Endothelial cell of umbilical vein (primary cell): ENCODE data around the gene PPP3CA. TPM values are rescaled to one million over a fixed set of nuclear protein-coding genes. Genes with fewer than 3 reads are reported as not detected.

Source experiments
- BruUV-seq: library from RNA; stranded (reverse); fragments of 400-500 nt; replicated peaks from 2 replicates; lab custom pipeline; 2021; lab: Mats Ljungman, UMichigan
- CTCF ChIA-PET: fragments of 300-600, 350-600 bp; sonication (Branson Sonifier 250); formaldehyde crosslinking; loops from one replicate; lab custom pipeline; 2021; ENCODE audit warnings: antibody characterized with exemption, inconsistent platforms; lab: Charles Lee
- POLR2A ChIA-PET: fragments of 300-600, 350-600 bp; sonication (Branson Sonifier 250); formaldehyde crosslinking; loops from one replicate; lab custom pipeline; 2021; ENCODE audit warnings: antibody characterized with exemption, inconsistent platforms; lab: Charles Lee
- DNase-seq: peaks from one replicate; pipeline ENCODE4 v3.0.0-alpha.2; 2011; ENCODE audit warnings: low read depth, low spot score
- FAIRE-seq: peaks from 2 replicates; lab custom pipeline; 2011; peaks lifted over from hg19 to GRCh38; lab: Jason Lieb, UNC
- H2AFZ ChIP-seq: 2 replicates; pipeline ENCODE4 v1.6.0; 2012; ENCODE audit warnings: low read depth, low read length, control low read depth, inconsistent platforms
- H3K27ac ChIP-seq: 2 replicates; pipeline ENCODE4 v1.5.1; 2011; ENCODE audit warnings: low read depth, mild to moderate bottlenecking, control low read depth, low read length, moderate library complexity; ENCODE audit not compliant: insufficient read depth
- H3K27me3 ChIP-seq, 2 experiments: 2 replicates each; pipeline versions ENCODE4 v1.6.0 to v1.6.1; 2011; ENCODE audit warnings: low read length in 2 of 2, mixed read lengths in 1 of 2; ENCODE audit not compliant: control insufficient read depth in 2 of 2, insufficient read depth in 2 of 2
- H3K36me3 ChIP-seq, 2 experiments: 2 replicates in 1 of 2; 3 replicates in 1 of 2; pipeline ENCODE4 v1.5.1; 2011; ENCODE audit warnings: low read length in 2 of 2, mild to moderate bottlenecking in 1 of 2, moderate library complexity in 1 of 2; ENCODE audit not compliant: control insufficient read depth in 2 of 2, insufficient read depth in 2 of 2; ENCODE audit errors: extremely low read depth in 1 of 2
- H3K4me1 ChIP-seq: 3 replicates; pipeline ENCODE4 v1.5.1; 2011; ENCODE audit warnings: mild to moderate bottlenecking, low read length; ENCODE audit not compliant: control insufficient read depth, insufficient read depth; ENCODE audit errors: extremely low read depth
- H3K4me2 ChIP-seq: 2 replicates; pipeline ENCODE4 v1.6.1; 2011; ENCODE audit warnings: low read length, control low read depth, mixed read lengths; ENCODE audit not compliant: insufficient read depth
- H3K4me3 ChIP-seq, 3 experiments: fragments of 200-600 bp in 1 of 3; sonication (generic), shearing (Covaris generic) in 1 of 3; replicated peaks in 1 of 3; 2 replicates each; pipeline ENCODE4 v1.5.1; 2011 to 2016; ENCODE audit warnings: control low read depth in 3 of 3, low read length in 3 of 3, mild to moderate bottlenecking in 2 of 3, inconsistent platforms in 1 of 3, low read depth in 1 of 3, moderate library complexity in 1 of 3; ENCODE audit not compliant: insufficient read depth in 1 of 3
- H3K79me2 ChIP-seq: 2 replicates; pipeline ENCODE4 v1.6.0; 2012; ENCODE audit warnings: low read length, inconsistent platforms; ENCODE audit not compliant: control insufficient read depth, insufficient read depth
- H3K9ac ChIP-seq: replicated peaks from 2 replicates; pipeline ENCODE3; 2011; ENCODE audit warnings: low read length, control low read depth; ENCODE audit not compliant: insufficient read depth; ENCODE audit errors: extremely low read depth
- H3K9me1 ChIP-seq: replicated peaks from 3 replicates; pipeline ENCODE4 v1.6.0; 2011; ENCODE audit warnings: mild to moderate bottlenecking, low read length; ENCODE audit not compliant: control insufficient read depth, insufficient read depth; ENCODE audit errors: extremely low read depth
- H3K9me3 ChIP-seq: replicated peaks from 2 replicates; pipeline ENCODE4 v1.5.1; 2012; ENCODE audit warnings: low read length, inconsistent platforms; ENCODE audit not compliant: control insufficient read depth, insufficient read depth
- H4K20me1 ChIP-seq: replicated peaks from 2 replicates; pipeline ENCODE3; 2011; ENCODE audit warnings: mild to moderate bottlenecking, low read length; ENCODE audit not compliant: control insufficient read depth, insufficient read depth; ENCODE audit errors: extremely low read depth
- EZH2 ChIP-seq: IDR thresholded peaks from 2 replicates; pipeline ENCODE4 v1.6.1; 2012; ENCODE audit warnings: borderline replicate concordance, low read depth, mild to moderate bottlenecking, moderate library complexity, low read length, inconsistent platforms; ENCODE audit not compliant: severe bottlenecking
- FOS ChIP-seq: IDR thresholded peaks from 2 replicates; pipeline ENCODE4 v1.6.1; 2011; ENCODE audit warnings: mild to moderate bottlenecking, low read length, moderate library complexity, borderline replicate concordance; ENCODE audit not compliant: insufficient read depth
- GATA2 ChIP-seq: IDR thresholded peaks from 2 replicates; pipeline ENCODE4 v1.7.0; 2011; ENCODE audit warnings: low read depth, mild to moderate bottlenecking, moderate library complexity, mixed read lengths, low read length; ENCODE audit not compliant: insufficient read length, insufficient read depth
- JUN ChIP-seq: IDR thresholded peaks from 2 replicates; pipeline ENCODE4 v1.6.1; 2011; ENCODE audit warnings: borderline replicate concordance, low read depth; ENCODE audit not compliant: insufficient read length, insufficient read depth
- MYC ChIP-seq: IDR thresholded peaks from one replicate; pipeline ENCODE4 v1.6.1; 2011; ENCODE audit warnings: mild to moderate bottlenecking, low read depth, low read length
- POLR2A ChIP-seq: IDR thresholded peaks from 2 replicates; pipeline ENCODE4 v1.6.1; 2012; ENCODE audit warnings: low read depth, mild to moderate bottlenecking, control low read depth, low read length
- POLR2AphosphoS5 ChIP-seq: IDR thresholded peaks from 2 replicates; pipeline ENCODE4 v1.6.1; 2012; ENCODE audit warnings: low read depth, mild to moderate bottlenecking, control low read depth, low read length, moderate library complexity; ENCODE audit not compliant: insufficient read depth
- dilution Hi-C: fragments of 300-500 bp; cut with MboI; formaldehyde crosslinking; loops from one replicate; pipeline ENCODE4 v1.15.0; 2019; ENCODE audit warnings: low sequenced_read_pairs; ENCODE audit not compliant: extremely low pct_ligation_motif_present
- intact Hi-C: fragments of 100-400 bp; cut with micrococcal nuclease; formaldehyde crosslinking; loops from one replicate; pipeline ENCODE4 v1.10.0; 2022
- polyA plus RNA-seq, 4 experiments: library from polyadenylated mRNA; depleted of rRNA in 3 of 4; stranded (reverse) in 3 of 4; unstranded in 1 of 4; fragments of >200 nt; gene quantifications; 2 replicates each; pipeline versions ENCODE4 v1.2.1 to v1.2.3, GENCODE V29; 2011 to 2012; ENCODE audit warnings: missing spikeins in 1 of 4
- total RNA-seq: library from RNA; stranded (reverse); gene quantifications from 2 replicates; pipeline ENCODE4 v1.2.3, GENCODE V29; 2021
- TF ChIP-seq, protein P1 (sequence below): IDR thresholded peaks from 2 replicates; pipeline ENCODE4 v1.6.1; 2011; ENCODE audit not compliant: insufficient read depth, insufficient read length
- TF ChIP-seq, protein P2 (sequence below), 2 donors: IDR thresholded peaks; 1 replicate in 1 of 2; 2 replicates in 1 of 2; pipeline ENCODE4 v1.5.1; 2011; ENCODE audit warnings: low read length in 2 of 2, mild to moderate bottlenecking in 2 of 2, moderate library complexity in 2 of 2, control low read depth in 1 of 2, inconsistent platforms in 1 of 2, low read depth in 1 of 2; ENCODE audit not compliant: insufficient read depth in 1 of 2; ENCODE audit errors: extremely low read depth in 1 of 2

Gene PPP3CA
- total and polyA plus RNA-seq, 2 donors (not counting 3 experiments of a cell fraction or from before 2014, with no cell fraction given): 7.0 to 43.3 TPM

DNA sequence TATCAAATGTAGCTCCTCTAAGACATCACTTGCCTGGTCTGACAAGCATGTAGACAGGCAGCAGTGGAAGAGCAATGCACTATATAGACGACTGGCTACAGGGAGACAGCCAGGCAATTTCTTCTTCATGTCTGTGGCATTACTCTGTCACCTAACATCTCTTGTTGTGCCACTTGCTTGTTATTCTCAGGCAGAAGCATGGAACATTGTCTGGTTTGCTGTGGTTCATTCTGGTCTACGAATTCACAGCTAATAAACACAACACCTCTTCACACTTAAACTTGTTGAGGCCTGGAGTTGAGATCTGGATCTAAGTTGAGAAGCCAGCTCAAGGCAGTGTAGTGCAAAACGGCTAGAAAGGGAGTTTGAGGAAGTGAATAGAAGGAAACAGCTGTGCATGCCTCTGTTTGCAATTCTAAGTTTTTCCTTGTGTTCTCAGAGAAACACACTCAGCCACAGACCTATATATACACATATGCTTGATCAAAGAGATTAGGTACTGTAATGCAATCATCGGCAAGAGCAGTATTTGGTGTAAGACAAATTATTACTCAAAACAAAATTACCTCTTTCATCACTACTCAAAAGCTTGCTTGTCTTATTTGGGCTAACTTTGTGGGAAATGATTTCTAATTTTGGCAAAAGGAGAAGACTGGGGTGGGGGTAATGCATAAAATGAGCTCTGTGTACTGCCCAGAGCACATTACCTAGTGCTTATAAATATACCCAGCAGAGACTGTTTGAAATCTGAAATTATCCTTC lies 243.8 kb downstream of the PPP3CA start:
- H4K20me1 ChIP-seq: no peaks in the 10 kb centered on the region
- dilution Hi-C loops: no loop called here
- FAIRE-seq: peak; percentile 8
- no peak overlapping the region for H3K4me3 ChIP-seq
- H3K36me3 ChIP-seq: no peaks in the 10 kb centered on the region
- peak overlapping the region; percentile 0 for H3K4me2 ChIP-seq
- DNase-seq: peak; percentile 87
- no peaks in the 10 kb centered on the region for H3K9me3 ChIP-seq
- no peak overlapping the region for H2AFZ ChIP-seq
- no TSS peak for BruUV-seq
- H3K27me3 ChIP-seq: no peaks in the 10 kb centered on the region
- H3K9ac ChIP-seq: no peak overlapping the region
- H3K9me1 ChIP-seq: peaks cover 5% of the 10 kb centered on the region
- H3K27ac ChIP-seq: peak overlapping the region; percentile 56
- TF ChIP-seq GATA2: no peak
- TF ChIP-seq POLR2A: no peak
- no peak for TF ChIP-seq POLR2AphosphoS5
- no peak for TF ChIP-seq MYC
- TF ChIP-seq, protein P1, sequence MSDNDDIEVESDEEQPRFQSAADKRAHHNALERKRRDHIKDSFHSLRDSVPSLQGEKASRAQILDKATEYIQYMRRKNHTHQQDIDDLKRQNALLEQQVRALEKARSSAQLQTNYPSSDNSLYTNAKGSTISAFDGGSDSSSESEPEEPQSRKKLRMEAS: no peak
- TF ChIP-seq FOS: no peak
- TF ChIP-seq, protein P2, sequence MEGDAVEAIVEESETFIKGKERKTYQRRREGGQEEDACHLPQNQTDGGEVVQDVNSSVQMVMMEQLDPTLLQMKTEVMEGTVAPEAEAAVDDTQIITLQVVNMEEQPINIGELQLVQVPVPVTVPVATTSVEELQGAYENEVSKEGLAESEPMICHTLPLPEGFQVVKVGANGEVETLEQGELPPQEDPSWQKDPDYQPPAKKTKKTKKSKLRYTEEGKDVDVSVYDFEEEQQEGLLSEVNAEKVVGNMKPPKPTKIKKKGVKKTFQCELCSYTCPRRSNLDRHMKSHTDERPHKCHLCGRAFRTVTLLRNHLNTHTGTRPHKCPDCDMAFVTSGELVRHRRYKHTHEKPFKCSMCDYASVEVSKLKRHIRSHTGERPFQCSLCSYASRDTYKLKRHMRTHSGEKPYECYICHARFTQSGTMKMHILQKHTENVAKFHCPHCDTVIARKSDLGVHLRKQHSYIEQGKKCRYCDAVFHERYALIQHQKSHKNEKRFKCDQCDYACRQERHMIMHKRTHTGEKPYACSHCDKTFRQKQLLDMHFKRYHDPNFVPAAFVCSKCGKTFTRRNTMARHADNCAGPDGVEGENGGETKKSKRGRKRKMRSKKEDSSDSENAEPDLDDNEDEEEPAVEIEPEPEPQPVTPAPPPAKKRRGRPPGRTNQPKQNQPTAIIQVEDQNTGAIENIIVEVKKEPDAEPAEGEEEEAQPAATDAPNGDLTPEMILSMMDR (IDR thresholded peaks at IDR 0.05; ENCODE audit: extremely low read depth in 1 of 2, insufficient read depth in 1 of 2, low read depth in 1 of 2, low read length in 2 of 2): no peak
- no peak for TF ChIP-seq EZH2
- TF ChIP-seq JUN: no peak
- H3K79me2 ChIP-seq: no peaks in the 10 kb centered on the region
- ChIA-PET CTCF (interaction anchor here (1.0 to 1.3 kb wide), 4 partner anchors 16 to 84 kb away, joined by 3 to 5 read pairs (median 4); no protein-coding TSS in a partner anchor), POLR2A (no interaction called here)
- H3K4me1 ChIP-seq: peaks cover 28% of the 10 kb centered on the region
- intact Hi-C loops: loop anchor here (2.0 kb wide), 1 partner anchor 243 kb away; the partner anchor contains the start of gene PPP3CA
